IPS-18c (cell line): ENCODE data around the gene RNASE12.
"Not testable (repeated sequence)": the region's sequence is repeated elsewhere in the genome, so short reads cannot be mapped to it uniquely, and the experiment has no call there.

Source experiments
- H3K4me3 ChIP-seq: 2 replicates; pipeline ENCODE4 v1.7.0; 2013; ENCODE audit warnings: low read depth, mild to moderate bottlenecking, low read length, moderate library complexity; ENCODE audit not compliant: insufficient read depth
- H3K9me3 ChIP-seq: one replicate; pipeline ENCODE4 v1.6.1; 2013; ENCODE audit warnings: mild to moderate bottlenecking, low read length, moderate library complexity; ENCODE audit not compliant: control insufficient read depth, insufficient read depth

RNASE12 gene

GRCh38 chr14:20601522-20601921, 10.3 kb upstream of the RNASE12 start:
- Histone ChIP-seq H3K4me3 (no peak overlapping the region), H3K9me3 (no peaks in the 10 kb centered on the region)

- Histone ChIP-seq H3K4me3 (no peak overlapping the region), H3K9me3 (no peaks in the 10 kb centered on the region)
Observed at GRCh38 chr14:20597108-20597507, 5.9 kb upstream of the RNASE12 start.

- H3K9me3 ChIP-seq, H3K4me3 ChIP-seq: not testable (repeated sequence)
Observed at GRCh38 chr14:20595726-20596125, 4.5 kb upstream of the RNASE12 start.

GRCh38 chr14:20592574-20592973, 1.4 kb upstream of the RNASE12 start:
- H3K4me3 ChIP-seq = no peak overlapping the region
- no peaks in the 10 kb centered on the region for H3K9me3 ChIP-seq

GRCh38 chr14:20587489-20588154, 3.6 kb downstream of the RNASE12 start, which contains the start of gene RNASE11:
TSS of gene RNASE11 (minus strand) at chr14:20588001.
- no peaks in the 10 kb centered on the region for H3K9me3 ChIP-seq
- no peak within 1 kb of the TSS; the same call in 1 of the 2 replicates for H3K4me3 ChIP-seq

- Histone ChIP-seq H3K9me3 (no peaks in the 10 kb centered on the region), H3K4me3 (no peak overlapping the region)
Observed at GRCh38 chr14:20583908-20584307, 7.3 kb downstream of the RNASE12 start.

- no peaks in the 10 kb centered on the region for H3K9me3 ChIP-seq
- no peak overlapping the region for H3K4me3 ChIP-seq
Observed at GRCh38 chr14:20583142-20583541, 8.0 kb downstream of the RNASE12 start.

- H3K9me3 ChIP-seq = no peaks in the 10 kb centered on the region
Observed at GRCh38 chr14:20580242-20580641, 10.9 kb downstream of the RNASE12 start.

GRCh38 chr14:20578784-20579502, 12.2 kb downstream of the RNASE12 start:
- H3K4me3 ChIP-seq = no peak overlapping the region

More at GRCh38 chr14:20580242-20580641, 10.9 kb downstream of the RNASE12 start:
- H3K4me3 ChIP-seq = no peak overlapping the region

GRCh38 chr14:20578325-20578724, 12.9 kb downstream of the RNASE12 start:
- H3K9me3 ChIP-seq = no peaks in the 10 kb centered on the region
- H3K4me3 ChIP-seq = no peak overlapping the region

More at GRCh38 chr14:20578784-20579502, 12.2 kb downstream of the RNASE12 start:
- no peaks in the 10 kb centered on the region for H3K9me3 ChIP-seq

GRCh38 chr14:20572382-20572990, 18.7 kb downstream of the RNASE12 start:
- not testable (repeated sequence) for H3K9me3 ChIP-seq, H3K4me3 ChIP-seq

- H3K9me3 ChIP-seq = not testable (repeated sequence)
Observed at GRCh38 chr14:20570720-20571119, 20.5 kb downstream of the RNASE12 start.

GRCh38 chr14:20569865-20570264, 21.3 kb downstream of the RNASE12 start:
- not testable (repeated sequence) for H3K4me3 ChIP-seq, H3K9me3 ChIP-seq

More at GRCh38 chr14:20570720-20571119, 20.5 kb downstream of the RNASE12 start:
- H3K4me3 ChIP-seq = not testable (repeated sequence)

GRCh38 chr14:20569066-20569465, 22.1 kb downstream of the RNASE12 start:
- Histone ChIP-seq H3K9me3 (peaks cover 9% of the 10 kb centered on the region), H3K4me3 (no peak overlapping the region)

- no peak overlapping the region for H3K4me3 ChIP-seq
Observed at GRCh38 chr14:20568393-20568792, 22.8 kb downstream of the RNASE12 start.

GRCh38 chr14:20567199-20567598, 24.0 kb downstream of the RNASE12 start:
- H3K9me3 ChIP-seq = not testable (repeated sequence)

More at GRCh38 chr14:20568393-20568792, 22.8 kb downstream of the RNASE12 start:
- peaks cover 9% of the 10 kb centered on the region for H3K9me3 ChIP-seq

GRCh38 chr14:20564501-20564997, 26.6 kb downstream of the RNASE12 start:
- Histone ChIP-seq H3K9me3 (peaks cover 6% of the 10 kb centered on the region), H3K4me3 (no peak overlapping the region)

More at GRCh38 chr14:20567199-20567598, 24.0 kb downstream of the RNASE12 start:
- not testable (repeated sequence) for H3K4me3 ChIP-seq

GRCh38 chr14:20563971-20564370, 27.2 kb downstream of the RNASE12 start:
- Histone ChIP-seq H3K9me3 (peaks cover 5% of the 10 kb centered on the region), H3K4me3 (no peak overlapping the region)
